ENCODE results near the gene CCZ1. TPM values are rescaled to one million over a fixed set of nuclear protein-coding genes. Genes with fewer than 3 reads are reported as not detected.

The CCZ1 gene
- total RNA-seq, 2 donors from 2014 or later: 121 to 138 TPM

Other genes starting within 250 kb of the CCZ1 start
- 10 to 100 TPM; 39.5 to 44.1 TPM for gene RNF216, start 117.1 kb upstream of the CCZ1 start, total RNA-seq
- not detected for gene OCM, start 17.9 kb upstream of the CCZ1 start, total RNA-seq
- under 1 TPM; 0.73 to 0.75 TPM for gene RSPH10B, start 72.0 kb downstream of the CCZ1 start, total RNA-seq
- gene PMS2, start 110.3 kb downstream of the CCZ1 start, total RNA-seq: 10 to 100 TPM; 19.6 to 22.1 TPM
- 10 to 100 TPM; 48.6 to 60.1 TPM for gene AIMP2, start 110.5 kb downstream of the CCZ1 start, total RNA-seq
- not detected for gene ANKRD61, start 132.6 kb downstream of the CCZ1 start, total RNA-seq
- 100 to 1,000 TPM; 106 to 116 TPM for gene EIF2AK1, start 160.4 kb downstream of the CCZ1 start, total RNA-seq
- 10 to 100 TPM; 17.8 to 23.2 TPM for gene USP42, start 206.2 kb downstream of the CCZ1 start, total RNA-seq

Measured in endodermal cell (in vitro differentiated cells).